Endothelial cell of umbilical vein (primary cell): ENCODE results near the gene ADARB2. TPM values are rescaled to one million over a fixed set of nuclear protein-coding genes. Genes with fewer than 3 reads are reported as not detected.

Source experiments
- BruUV-seq: library from RNA; stranded (reverse); fragments of 400-500 nt; replicated peaks from 2 replicates; lab custom pipeline; 2021; lab: Mats Ljungman, UMichigan
- CTCF ChIA-PET: fragments of 300-600, 350-600 bp; sonication (Branson Sonifier 250); formaldehyde crosslinking; loops from one replicate; lab custom pipeline; 2021; ENCODE audit warnings: antibody characterized with exemption, inconsistent platforms; lab: Charles Lee
- POLR2A ChIA-PET: fragments of 300-600, 350-600 bp; sonication (Branson Sonifier 250); formaldehyde crosslinking; loops from one replicate; lab custom pipeline; 2021; ENCODE audit warnings: antibody characterized with exemption, inconsistent platforms; lab: Charles Lee
- DNase-seq: peaks from one replicate; pipeline ENCODE4 v3.0.0-alpha.2; 2011; ENCODE audit warnings: low read depth, low spot score
- FAIRE-seq: peaks from 2 replicates; lab custom pipeline; 2011; peaks lifted over from hg19 to GRCh38; lab: Jason Lieb, UNC
- H2AFZ ChIP-seq: 2 replicates; pipeline ENCODE4 v1.6.0; 2012; ENCODE audit warnings: low read depth, low read length, control low read depth, inconsistent platforms
- H3K27ac ChIP-seq: 2 replicates; pipeline ENCODE4 v1.5.1; 2011; ENCODE audit warnings: low read depth, mild to moderate bottlenecking, control low read depth, low read length, moderate library complexity; ENCODE audit not compliant: insufficient read depth
- H3K27me3 ChIP-seq, 2 experiments: 2 replicates each; pipeline versions ENCODE4 v1.6.0 to v1.6.1; 2011; ENCODE audit warnings: low read length in 2 of 2, mixed read lengths in 1 of 2; ENCODE audit not compliant: control insufficient read depth in 2 of 2, insufficient read depth in 2 of 2
- H3K36me3 ChIP-seq, 2 experiments: 2 replicates in 1 of 2; 3 replicates in 1 of 2; pipeline ENCODE4 v1.5.1; 2011; ENCODE audit warnings: low read length in 2 of 2, mild to moderate bottlenecking in 1 of 2, moderate library complexity in 1 of 2; ENCODE audit not compliant: control insufficient read depth in 2 of 2, insufficient read depth in 2 of 2; ENCODE audit errors: extremely low read depth in 1 of 2
- H3K4me1 ChIP-seq: 3 replicates; pipeline ENCODE4 v1.5.1; 2011; ENCODE audit warnings: mild to moderate bottlenecking, low read length; ENCODE audit not compliant: control insufficient read depth, insufficient read depth; ENCODE audit errors: extremely low read depth
- H3K4me2 ChIP-seq: 2 replicates; pipeline ENCODE4 v1.6.1; 2011; ENCODE audit warnings: low read length, control low read depth, mixed read lengths; ENCODE audit not compliant: insufficient read depth
- H3K4me3 ChIP-seq, 3 experiments: fragments of 200-600 bp in 1 of 3; sonication (generic), shearing (Covaris generic) in 1 of 3; replicated peaks in 1 of 3; 2 replicates each; pipeline ENCODE4 v1.5.1; 2011 to 2016; ENCODE audit warnings: control low read depth in 3 of 3, low read length in 3 of 3, mild to moderate bottlenecking in 2 of 3, inconsistent platforms in 1 of 3, low read depth in 1 of 3, moderate library complexity in 1 of 3; ENCODE audit not compliant: insufficient read depth in 1 of 3
- H3K79me2 ChIP-seq: 2 replicates; pipeline ENCODE4 v1.6.0; 2012; ENCODE audit warnings: low read length, inconsistent platforms; ENCODE audit not compliant: control insufficient read depth, insufficient read depth
- H3K9ac ChIP-seq: replicated peaks from 2 replicates; pipeline ENCODE3; 2011; ENCODE audit warnings: low read length, control low read depth; ENCODE audit not compliant: insufficient read depth; ENCODE audit errors: extremely low read depth
- H3K9me1 ChIP-seq: replicated peaks from 3 replicates; pipeline ENCODE4 v1.6.0; 2011; ENCODE audit warnings: mild to moderate bottlenecking, low read length; ENCODE audit not compliant: control insufficient read depth, insufficient read depth; ENCODE audit errors: extremely low read depth
- H3K9me3 ChIP-seq: replicated peaks from 2 replicates; pipeline ENCODE4 v1.5.1; 2012; ENCODE audit warnings: low read length, inconsistent platforms; ENCODE audit not compliant: control insufficient read depth, insufficient read depth
- H4K20me1 ChIP-seq: replicated peaks from 2 replicates; pipeline ENCODE3; 2011; ENCODE audit warnings: mild to moderate bottlenecking, low read length; ENCODE audit not compliant: control insufficient read depth, insufficient read depth; ENCODE audit errors: extremely low read depth
- EZH2 ChIP-seq: IDR thresholded peaks from 2 replicates; pipeline ENCODE4 v1.6.1; 2012; ENCODE audit warnings: borderline replicate concordance, low read depth, mild to moderate bottlenecking, moderate library complexity, low read length, inconsistent platforms; ENCODE audit not compliant: severe bottlenecking
- FOS ChIP-seq: IDR thresholded peaks from 2 replicates; pipeline ENCODE4 v1.6.1; 2011; ENCODE audit warnings: mild to moderate bottlenecking, low read length, moderate library complexity, borderline replicate concordance; ENCODE audit not compliant: insufficient read depth
- GATA2 ChIP-seq: IDR thresholded peaks from 2 replicates; pipeline ENCODE4 v1.7.0; 2011; ENCODE audit warnings: low read depth, mild to moderate bottlenecking, moderate library complexity, mixed read lengths, low read length; ENCODE audit not compliant: insufficient read length, insufficient read depth
- JUN ChIP-seq: IDR thresholded peaks from 2 replicates; pipeline ENCODE4 v1.6.1; 2011; ENCODE audit warnings: borderline replicate concordance, low read depth; ENCODE audit not compliant: insufficient read length, insufficient read depth
- MYC ChIP-seq: IDR thresholded peaks from one replicate; pipeline ENCODE4 v1.6.1; 2011; ENCODE audit warnings: mild to moderate bottlenecking, low read depth, low read length
- POLR2A ChIP-seq: IDR thresholded peaks from 2 replicates; pipeline ENCODE4 v1.6.1; 2012; ENCODE audit warnings: low read depth, mild to moderate bottlenecking, control low read depth, low read length
- POLR2AphosphoS5 ChIP-seq: IDR thresholded peaks from 2 replicates; pipeline ENCODE4 v1.6.1; 2012; ENCODE audit warnings: low read depth, mild to moderate bottlenecking, control low read depth, low read length, moderate library complexity; ENCODE audit not compliant: insufficient read depth
- dilution Hi-C: fragments of 300-500 bp; cut with MboI; formaldehyde crosslinking; loops from one replicate; pipeline ENCODE4 v1.15.0; 2019; ENCODE audit warnings: low sequenced_read_pairs; ENCODE audit not compliant: extremely low pct_ligation_motif_present
- intact Hi-C: fragments of 100-400 bp; cut with micrococcal nuclease; formaldehyde crosslinking; loops from one replicate; pipeline ENCODE4 v1.10.0; 2022
- polyA plus RNA-seq, 4 experiments: library from polyadenylated mRNA; depleted of rRNA in 3 of 4; stranded (reverse) in 3 of 4; unstranded in 1 of 4; fragments of >200 nt; gene quantifications; 2 replicates each; pipeline versions ENCODE4 v1.2.1 to v1.2.3, GENCODE V29; 2011 to 2012; ENCODE audit warnings: missing spikeins in 1 of 4
- total RNA-seq: library from RNA; stranded (reverse); gene quantifications from 2 replicates; pipeline ENCODE4 v1.2.3, GENCODE V29; 2021
- TF ChIP-seq, protein P1 (sequence below): IDR thresholded peaks from 2 replicates; pipeline ENCODE4 v1.6.1; 2011; ENCODE audit not compliant: insufficient read depth, insufficient read length
- TF ChIP-seq, protein P2 (sequence below), 2 donors: IDR thresholded peaks; 1 replicate in 1 of 2; 2 replicates in 1 of 2; pipeline ENCODE4 v1.5.1; 2011; ENCODE audit warnings: low read length in 2 of 2, mild to moderate bottlenecking in 2 of 2, moderate library complexity in 2 of 2, control low read depth in 1 of 2, inconsistent platforms in 1 of 2, low read depth in 1 of 2; ENCODE audit not compliant: insufficient read depth in 1 of 2; ENCODE audit errors: extremely low read depth in 1 of 2

Gene ADARB2
- total and polyA plus RNA-seq, 2 donors (not counting 3 experiments of a cell fraction or from before 2014, with no cell fraction given): not detected

GRCh38 chr10:1190791-1191490, 546.4 kb downstream of the ADARB2 start:
- Histone ChIP-seq H3K4me3 (no peak overlapping the region), H3K9me3 (no peaks in the 10 kb centered on the region), H4K20me1 (no peaks in the 10 kb centered on the region), H3K4me1 (no peaks in the 10 kb centered on the region), H3K79me2 (no peaks in the 10 kb centered on the region), H3K9ac (no peak overlapping the region), H3K4me2 (no peak overlapping the region), H3K27ac (no peak overlapping the region), H3K9me1 (no peaks in the 10 kb centered on the region), H2AFZ (no peak overlapping the region), H3K36me3 (no peaks in the 10 kb centered on the region), H3K27me3 (no peaks in the 10 kb centered on the region)
- dilution Hi-C loops (no loop called here), intact Hi-C loops (no loop called here)
- no TSS peak for BruUV-seq
- ChIA-PET POLR2A (no interaction called here), CTCF (interaction anchor here (1.6 kb wide), 1 partner anchor 10 kb away, joined by 4 read pairs; no protein-coding TSS in a partner anchor)
- DNase-seq (no peak), FAIRE-seq (no peak)
- TF ChIP-seq EZH2: no peak
- no peak for TF ChIP-seq MYC
- no peak for TF ChIP-seq JUN
- TF ChIP-seq, protein P1, sequence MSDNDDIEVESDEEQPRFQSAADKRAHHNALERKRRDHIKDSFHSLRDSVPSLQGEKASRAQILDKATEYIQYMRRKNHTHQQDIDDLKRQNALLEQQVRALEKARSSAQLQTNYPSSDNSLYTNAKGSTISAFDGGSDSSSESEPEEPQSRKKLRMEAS: no peak
- TF ChIP-seq, protein P2, sequence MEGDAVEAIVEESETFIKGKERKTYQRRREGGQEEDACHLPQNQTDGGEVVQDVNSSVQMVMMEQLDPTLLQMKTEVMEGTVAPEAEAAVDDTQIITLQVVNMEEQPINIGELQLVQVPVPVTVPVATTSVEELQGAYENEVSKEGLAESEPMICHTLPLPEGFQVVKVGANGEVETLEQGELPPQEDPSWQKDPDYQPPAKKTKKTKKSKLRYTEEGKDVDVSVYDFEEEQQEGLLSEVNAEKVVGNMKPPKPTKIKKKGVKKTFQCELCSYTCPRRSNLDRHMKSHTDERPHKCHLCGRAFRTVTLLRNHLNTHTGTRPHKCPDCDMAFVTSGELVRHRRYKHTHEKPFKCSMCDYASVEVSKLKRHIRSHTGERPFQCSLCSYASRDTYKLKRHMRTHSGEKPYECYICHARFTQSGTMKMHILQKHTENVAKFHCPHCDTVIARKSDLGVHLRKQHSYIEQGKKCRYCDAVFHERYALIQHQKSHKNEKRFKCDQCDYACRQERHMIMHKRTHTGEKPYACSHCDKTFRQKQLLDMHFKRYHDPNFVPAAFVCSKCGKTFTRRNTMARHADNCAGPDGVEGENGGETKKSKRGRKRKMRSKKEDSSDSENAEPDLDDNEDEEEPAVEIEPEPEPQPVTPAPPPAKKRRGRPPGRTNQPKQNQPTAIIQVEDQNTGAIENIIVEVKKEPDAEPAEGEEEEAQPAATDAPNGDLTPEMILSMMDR (IDR thresholded peaks at IDR 0.05; ENCODE audit: extremely low read depth in 1 of 2, insufficient read depth in 1 of 2, low read depth in 1 of 2, low read length in 2 of 2): no peak
- TF ChIP-seq POLR2AphosphoS5: no peak
- TF ChIP-seq FOS: no peak
- TF ChIP-seq GATA2: no peak
- TF ChIP-seq POLR2A: no peak
